HG03565 (cell line): ENCODE results near the gene KMT5B.

Source experiments
- ATAC-seq: cut with Tn5 transposase; IDR thresholded peaks from one replicate; pipeline ENCODE4 v1.9.1; 2021; ENCODE audit warnings: mild to moderate bottlenecking, moderate library complexity; ENCODE audit not compliant: unreplicated experiment

KMT5B gene

GRCh38 chr11:68121067-68121899, 91.8 kb downstream of the KMT5B start, which contains the start of gene CHKA:
CHKA (minus strand) TSS chr11:68121388; CDS start chr11:68121177, 211 bp downstream.
- peak; percentile 64 for ATAC-seq

GRCh38 chr11:68120273-68121066, 92.6 kb downstream of the KMT5B start:
- no peak for ATAC-seq

GRCh38 chr11:68118706-68119448, 94.2 kb downstream of the KMT5B start:
- ATAC-seq: no peak

- ATAC-seq: no peak
These were observed 95.1 kb downstream of the KMT5B start for GRCh38 chr11:68117853-68118470.

GRCh38 chr11:68116974-68117373, 96.1 kb downstream of the KMT5B start:
- ATAC-seq: no peak

- ATAC-seq: no peak
These were observed 97.0 kb downstream of the KMT5B start for GRCh38 chr11:68116126-68116525.

- no peak for ATAC-seq
These were observed 97.8 kb downstream of the KMT5B start for GRCh38 chr11:68115285-68115684.

GRCh38 chr11:68113986-68114385, 99.1 kb downstream of the KMT5B start:
- ATAC-seq: no peak

- ATAC-seq: no peak
These were observed 105.4 kb downstream of the KMT5B start for GRCh38 chr11:68107689-68108088.

- ATAC-seq: no peak
These were observed 106.7 kb downstream of the KMT5B start for GRCh38 chr11:68106165-68106940.
